Endothelial cell of umbilical vein (primary cell): ENCODE results near the gene SUOX.

Source experiments
- CTCF ChIP-seq, 2 donors: IDR thresholded peaks; 1 replicate in 1 of 2; 2 replicates in 1 of 2; pipeline ENCODE4 v1.5.1; 2011; ENCODE audit warnings: low read length in 2 of 2, mild to moderate bottlenecking in 2 of 2, moderate library complexity in 2 of 2, control low read depth in 1 of 2, inconsistent platforms in 1 of 2, low read depth in 1 of 2; ENCODE audit not compliant: insufficient read depth in 1 of 2; ENCODE audit errors: extremely low read depth in 1 of 2
- EZH2 ChIP-seq: IDR thresholded peaks from 2 replicates; pipeline ENCODE4 v1.6.1; 2012; ENCODE audit warnings: borderline replicate concordance, low read depth, mild to moderate bottlenecking, moderate library complexity, low read length, inconsistent platforms; ENCODE audit not compliant: severe bottlenecking
- FOS ChIP-seq: IDR thresholded peaks from 2 replicates; pipeline ENCODE4 v1.6.1; 2011; ENCODE audit warnings: mild to moderate bottlenecking, low read length, moderate library complexity, borderline replicate concordance; ENCODE audit not compliant: insufficient read depth
- GATA2 ChIP-seq: IDR thresholded peaks from 2 replicates; pipeline ENCODE4 v1.7.0; 2011; ENCODE audit warnings: low read depth, mild to moderate bottlenecking, moderate library complexity, mixed read lengths, low read length; ENCODE audit not compliant: insufficient read length, insufficient read depth
- MAX ChIP-seq: IDR thresholded peaks from 2 replicates; pipeline ENCODE4 v1.6.1; 2011; ENCODE audit not compliant: insufficient read depth, insufficient read length
- MYC ChIP-seq: IDR thresholded peaks from one replicate; pipeline ENCODE4 v1.6.1; 2011; ENCODE audit warnings: mild to moderate bottlenecking, low read depth, low read length
- POLR2A ChIP-seq: IDR thresholded peaks from 2 replicates; pipeline ENCODE4 v1.6.1; 2012; ENCODE audit warnings: low read depth, mild to moderate bottlenecking, control low read depth, low read length
- POLR2AphosphoS5 ChIP-seq: IDR thresholded peaks from 2 replicates; pipeline ENCODE4 v1.6.1; 2012; ENCODE audit warnings: low read depth, mild to moderate bottlenecking, control low read depth, low read length, moderate library complexity; ENCODE audit not compliant: insufficient read depth

GRCh38 chr12:55972911-55973598 lies 24.0 kb upstream of the SUOX start:
- TF ChIP-seq CTCF (IDR thresholded peaks at IDR 0.05; ENCODE audit: extremely low read depth in 1 of 2, insufficient read depth in 1 of 2, low read depth in 1 of 2, low read length in 2 of 2) (no peak), POLR2AphosphoS5 (no peak), POLR2A (peak; percentile 42), MYC (no peak), GATA2 (no peak), EZH2 (no peak), FOS (no peak), MAX (no peak)
